ENCODE measurements around the gene SCYGR3. TPM values are rescaled to one million over a fixed set of nuclear protein-coding genes. Genes with fewer than 3 reads are reported as not detected.

SCYGR3 gene
- total and polyA plus RNA-seq, 2 of the 8 experiments (the other 6 are each of a cell fraction or from before 2014, with no cell fraction given): not detected

DNA sequence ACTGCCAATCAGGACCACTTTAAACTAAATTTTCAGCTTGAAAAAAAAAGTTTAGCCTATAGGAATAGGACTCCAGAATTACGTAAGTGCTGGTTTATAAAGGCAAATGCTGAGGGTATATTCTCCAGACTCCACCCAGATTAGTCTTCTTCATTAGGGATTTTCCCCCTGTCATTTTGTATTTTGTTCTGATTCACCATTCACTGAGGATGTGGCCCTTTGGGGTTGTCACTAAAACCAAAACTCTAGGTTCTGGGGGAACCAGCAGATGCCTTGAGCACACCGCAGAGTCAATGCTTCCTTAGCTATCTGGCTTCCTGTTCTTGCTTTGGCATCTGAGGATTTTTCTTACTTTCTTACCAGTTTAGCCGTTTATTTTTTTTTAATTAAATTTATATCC lies 13.1 kb upstream of the SCYGR3 start (continued):
- no peak for TF ChIP-seq POLR2A (IDR thresholded peaks at IDR 0.05; ENCODE audit: control extremely low read depth in 1 of 2, low read depth in 2 of 2, low read length in 2 of 2)
- TF ChIP-seq CBX8 (IDR thresholded peaks at IDR 0.05; ENCODE audit: borderline replicate concordance, low read depth, low read length): no peak
